ENCODE data around the gene SLC6A1.
A peak's percentile ranks its signal among the peaks of the same experiment; 100 is the strongest.
"Not testable (repeated sequence)": the region's sequence is repeated elsewhere in the genome, so short reads cannot be mapped to it uniquely, and the experiment has no call there.

Gene SLC6A1

DNA sequence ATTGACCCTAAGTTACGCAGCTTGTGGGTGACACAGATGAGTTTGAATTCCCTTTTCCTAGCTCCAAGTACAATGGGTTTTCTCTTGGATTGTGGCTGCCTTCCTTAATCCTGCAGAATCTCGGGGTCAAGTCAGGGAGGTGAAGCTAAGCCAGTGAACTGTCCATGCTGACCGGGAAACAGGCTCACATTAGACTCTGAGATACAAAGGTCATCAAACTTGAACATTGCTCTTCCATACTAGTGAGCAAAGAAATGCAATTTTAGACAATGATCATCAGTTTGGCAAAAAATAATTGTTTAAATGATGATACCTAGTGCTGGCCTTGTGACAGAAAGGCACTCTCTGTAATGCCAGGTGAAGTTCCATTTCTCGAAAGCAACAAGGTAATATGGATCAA, 31.6 kb downstream of the SLC6A1 start:
- DNase-seq, result no peak

DNA sequence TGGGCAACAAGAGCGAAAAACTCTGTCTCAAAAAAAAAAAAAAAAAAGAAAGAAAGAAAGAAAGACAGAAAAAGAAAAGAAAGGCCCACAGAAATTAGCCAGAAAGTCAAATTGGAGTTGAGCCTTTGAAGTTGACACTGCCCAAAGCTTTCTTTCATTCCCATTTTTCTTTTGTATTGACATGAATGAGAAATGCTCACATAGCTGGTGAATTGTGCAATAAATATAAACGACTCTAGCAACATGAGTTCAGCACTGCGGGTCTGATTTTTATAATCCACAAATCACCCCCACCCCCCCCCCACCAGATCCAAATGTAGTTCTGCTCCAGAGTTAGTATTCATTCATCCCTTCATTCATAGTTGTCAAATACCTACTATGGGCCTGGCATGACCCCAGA, 37.4 kb downstream of the SLC6A1 start:
- no peak for DNase-seq

DNA sequence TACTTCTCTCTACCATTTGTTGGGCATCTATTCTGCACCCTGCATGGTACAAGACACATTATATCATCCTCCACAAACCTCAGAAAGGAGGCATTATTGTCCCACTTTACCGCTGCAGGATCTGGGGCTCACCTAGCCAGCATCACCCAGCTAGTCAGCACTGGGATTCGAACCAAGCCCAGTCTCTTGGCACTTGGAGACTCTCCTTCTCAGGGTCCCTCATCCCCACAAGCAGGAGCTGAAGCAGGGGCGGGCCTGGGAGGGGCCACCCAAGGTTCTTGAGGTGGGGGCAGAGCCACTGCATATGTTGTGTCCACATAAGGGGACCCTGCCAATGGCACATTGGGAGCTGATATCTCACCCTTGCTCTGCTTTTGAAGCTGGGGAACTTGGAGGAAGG, 41.3 kb downstream of the SLC6A1 start:
- no peak for DNase-seq

DNA sequence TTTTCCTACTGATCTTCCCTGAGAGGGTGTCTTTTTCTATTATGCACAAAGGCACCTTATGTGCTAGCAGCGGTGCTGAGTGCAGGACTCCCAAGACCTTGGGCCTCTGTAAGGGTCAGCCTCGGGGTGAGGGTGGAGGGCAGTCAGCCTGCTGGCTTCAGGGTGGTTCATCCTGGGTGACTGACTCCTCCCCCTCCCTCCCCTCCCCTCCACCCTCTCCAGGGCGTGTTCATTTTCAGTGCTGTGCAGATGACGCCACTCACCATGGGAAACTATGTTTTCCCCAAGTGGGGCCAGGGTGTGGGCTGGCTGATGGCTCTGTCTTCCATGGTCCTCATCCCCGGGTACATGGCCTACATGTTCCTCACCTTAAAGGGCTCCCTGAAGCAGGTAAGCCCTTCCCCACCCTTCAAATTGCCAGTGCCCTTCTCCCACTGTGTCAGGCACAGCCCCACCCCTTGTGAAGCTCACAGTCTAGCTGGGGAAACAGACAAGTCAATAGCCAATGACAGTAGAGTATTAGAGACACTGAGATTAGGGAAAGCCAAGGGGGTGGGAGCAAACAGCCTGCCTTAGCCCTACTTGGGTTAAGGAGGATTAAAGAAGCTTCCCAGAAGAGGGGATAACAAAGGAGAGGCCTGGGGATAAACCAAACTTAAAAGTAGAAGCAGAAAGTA, 41.9 kb downstream of the SLC6A1 start:
- DNase-seq, result no peak

DNA sequence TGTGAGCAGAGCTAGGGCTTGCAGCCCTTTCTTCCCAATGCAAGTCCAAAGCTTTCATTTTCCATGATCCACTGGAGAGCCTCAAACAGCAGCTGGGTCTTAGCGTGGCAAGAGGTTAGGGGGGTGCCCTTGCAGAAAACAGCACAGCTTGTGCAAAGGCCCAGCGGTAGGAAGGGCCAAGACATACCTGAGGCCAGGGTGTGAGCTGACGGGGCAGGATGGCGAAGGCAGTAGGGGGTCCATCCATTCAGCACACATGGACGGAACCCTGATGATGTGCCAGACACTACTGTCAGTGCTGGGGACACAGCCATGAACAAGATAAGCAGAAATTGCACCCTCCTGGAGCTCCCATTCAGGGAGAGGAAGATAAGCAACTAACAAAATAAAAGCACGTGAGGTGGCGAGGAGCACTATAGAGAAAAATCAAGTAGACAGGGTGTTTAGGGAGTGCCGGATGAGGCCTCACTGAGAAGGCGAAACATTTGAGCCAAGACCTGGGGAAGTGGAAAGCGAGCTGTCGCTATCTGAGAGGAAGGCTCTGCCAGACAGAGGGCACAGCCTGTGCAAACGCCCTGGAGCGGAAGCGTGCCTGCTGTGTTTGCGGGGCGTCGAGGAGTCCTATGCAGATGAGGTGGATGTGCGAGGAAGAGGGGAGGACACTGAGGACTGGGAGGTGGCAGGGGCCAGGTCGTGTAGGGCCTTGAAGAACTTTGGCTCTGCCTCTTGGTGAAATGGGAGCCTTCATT, 43.4 kb downstream of the SLC6A1 start:
- no peak for DNase-seq

DNA sequence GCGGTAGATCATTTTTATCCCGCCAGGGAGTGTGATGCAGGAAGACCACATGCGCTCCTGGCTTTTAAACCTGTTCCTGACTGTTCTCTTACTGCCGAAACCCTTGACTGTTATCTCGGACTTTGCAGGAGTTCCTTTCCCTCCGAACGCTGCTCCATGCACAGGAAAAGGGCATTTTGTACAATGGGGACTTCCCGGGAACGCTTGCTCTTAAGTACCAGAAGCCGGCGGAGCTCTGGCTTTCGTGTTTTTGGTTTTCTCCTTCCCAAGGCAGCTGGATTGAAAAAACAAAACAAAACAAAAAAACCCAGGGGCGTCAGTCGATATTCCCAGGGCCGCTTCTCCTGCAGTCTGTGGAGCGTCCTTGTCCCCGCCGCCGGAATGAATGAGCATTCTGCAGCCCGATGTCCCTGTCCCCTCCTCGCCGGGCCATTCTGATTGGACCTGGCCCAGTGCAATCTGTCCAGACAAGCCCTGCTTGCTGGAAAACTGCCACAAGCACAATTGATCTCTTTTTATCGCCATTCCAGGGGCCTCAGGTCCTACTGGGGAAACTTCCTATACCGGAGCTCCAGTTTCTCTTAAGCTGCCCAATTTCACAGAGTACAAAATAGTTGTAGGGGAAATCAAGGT, 44.8 kb downstream of the SLC6A1 start:
- DNase-seq, result no peak

DNA sequence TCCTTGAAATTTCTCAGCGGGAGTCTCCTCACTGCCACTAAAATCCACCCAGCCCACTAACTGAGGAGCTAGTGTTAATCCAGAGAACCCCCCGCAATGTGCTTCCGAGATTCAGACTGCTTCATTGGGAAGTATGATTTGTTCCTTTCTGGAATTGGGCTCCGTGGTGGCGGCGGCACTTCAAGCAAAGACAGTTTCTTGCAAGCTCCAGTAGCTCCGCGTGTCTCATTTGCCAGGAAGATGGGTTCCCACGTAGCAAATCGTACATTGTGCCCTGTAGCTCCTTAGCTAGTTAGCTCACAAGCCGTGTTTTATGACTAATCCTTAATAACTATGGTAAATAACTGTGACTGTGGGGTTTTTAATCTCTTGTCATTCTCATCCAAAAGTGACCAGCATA, 45.4 kb downstream of the SLC6A1 start:
- DNase-seq, result no peak

DNA sequence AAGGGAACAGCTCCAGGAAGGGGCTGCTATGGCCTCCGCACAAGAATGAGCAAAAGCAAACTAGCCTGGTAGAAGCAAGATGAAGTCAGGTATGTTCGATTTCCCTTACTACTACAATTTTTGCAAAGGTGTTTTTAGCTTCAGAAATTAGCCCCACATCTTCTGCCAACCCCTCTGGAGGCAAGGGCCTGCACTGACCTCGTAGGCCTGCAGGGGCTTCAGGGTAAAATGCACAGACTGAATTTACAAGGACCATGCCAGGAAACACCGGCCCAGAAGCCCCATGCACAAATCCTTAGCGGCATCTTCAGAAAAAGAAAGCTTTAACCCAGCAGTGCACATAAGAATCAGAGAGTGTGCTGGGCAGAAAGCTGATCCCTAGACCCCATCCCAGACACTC, 53.0 kb downstream of the SLC6A1 start:
- DNase-seq, result no peak

DNA sequence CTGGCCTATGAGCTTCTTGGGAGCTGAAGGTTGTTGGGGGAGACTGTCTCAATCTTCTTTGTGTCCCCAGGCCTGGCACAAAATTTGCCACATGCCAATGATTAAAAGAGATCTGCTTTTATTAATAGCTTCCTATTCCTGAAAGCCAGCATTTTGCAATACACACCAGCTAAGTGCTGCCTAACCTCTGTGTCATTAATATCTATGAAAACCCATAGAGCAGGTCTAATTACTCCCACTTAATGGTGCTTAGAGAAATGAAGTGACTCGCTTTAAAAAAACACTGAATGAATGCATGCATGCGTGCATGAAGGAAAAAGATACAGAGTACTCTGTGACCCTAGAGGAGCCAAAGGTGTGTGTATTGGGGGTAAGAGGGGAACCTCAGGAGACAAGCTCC, 55.0 kb downstream of the SLC6A1 start:
- no peak for DNase-seq

DNA sequence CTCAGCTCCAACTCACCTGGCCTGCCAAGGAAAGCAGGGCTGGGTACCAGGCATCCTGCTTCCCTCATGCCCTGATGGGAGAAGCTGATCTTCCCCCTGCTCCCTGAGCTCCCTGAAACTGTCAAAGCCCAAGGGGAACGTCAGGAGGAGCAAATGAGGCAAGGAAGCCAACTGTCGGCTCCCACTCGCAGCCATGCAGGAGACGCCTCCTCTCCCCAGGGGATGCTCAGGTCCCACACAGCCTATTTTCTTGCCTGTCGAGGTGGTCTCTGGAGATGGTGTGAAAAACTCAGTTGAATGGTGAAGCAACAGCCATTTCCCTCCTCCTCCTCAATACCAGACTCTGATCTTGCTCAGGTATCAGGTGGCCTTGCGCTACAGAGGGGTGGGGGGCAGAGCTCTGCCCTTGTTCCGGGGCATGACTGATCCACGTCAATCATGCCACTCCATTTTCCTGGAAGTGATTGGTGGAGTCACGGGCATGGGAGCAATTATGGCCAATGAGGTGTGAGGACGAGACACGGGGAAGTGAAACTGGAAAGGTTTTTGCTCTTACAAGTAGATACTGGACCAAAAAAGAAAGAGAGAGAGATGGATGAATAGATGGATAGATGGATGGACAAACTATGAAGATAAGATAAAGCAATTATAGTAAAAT, 58.2 kb downstream of the SLC6A1 start:
- no peak for DNase-seq

DNA sequence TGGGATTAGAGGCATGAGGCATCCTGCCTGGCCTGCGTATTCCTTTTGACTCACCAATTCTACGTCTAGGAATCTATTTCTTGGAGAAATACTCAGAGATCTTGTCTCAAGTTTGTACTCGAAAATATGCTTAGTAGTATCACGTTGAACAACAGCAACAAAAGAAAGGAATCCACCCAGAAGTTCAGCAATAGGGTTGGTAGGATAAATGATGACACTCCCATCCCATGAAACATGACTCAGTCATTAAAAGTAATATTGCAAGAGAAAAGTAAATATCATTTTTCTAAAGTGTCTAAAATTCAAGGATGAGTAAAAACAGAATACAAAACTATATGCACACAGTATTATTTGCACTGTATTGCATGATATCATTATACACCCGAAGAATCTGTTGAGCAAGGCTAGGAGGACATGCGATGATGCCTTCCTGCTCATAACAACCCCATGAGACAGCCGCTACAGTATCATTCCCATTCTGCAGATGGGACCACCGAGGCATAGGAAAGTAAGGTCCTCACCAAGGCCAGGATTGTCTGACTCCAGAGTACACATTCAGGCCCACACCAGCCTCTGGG, 61.5 kb downstream of the SLC6A1 start:
- no peak for DNase-seq

DNA sequence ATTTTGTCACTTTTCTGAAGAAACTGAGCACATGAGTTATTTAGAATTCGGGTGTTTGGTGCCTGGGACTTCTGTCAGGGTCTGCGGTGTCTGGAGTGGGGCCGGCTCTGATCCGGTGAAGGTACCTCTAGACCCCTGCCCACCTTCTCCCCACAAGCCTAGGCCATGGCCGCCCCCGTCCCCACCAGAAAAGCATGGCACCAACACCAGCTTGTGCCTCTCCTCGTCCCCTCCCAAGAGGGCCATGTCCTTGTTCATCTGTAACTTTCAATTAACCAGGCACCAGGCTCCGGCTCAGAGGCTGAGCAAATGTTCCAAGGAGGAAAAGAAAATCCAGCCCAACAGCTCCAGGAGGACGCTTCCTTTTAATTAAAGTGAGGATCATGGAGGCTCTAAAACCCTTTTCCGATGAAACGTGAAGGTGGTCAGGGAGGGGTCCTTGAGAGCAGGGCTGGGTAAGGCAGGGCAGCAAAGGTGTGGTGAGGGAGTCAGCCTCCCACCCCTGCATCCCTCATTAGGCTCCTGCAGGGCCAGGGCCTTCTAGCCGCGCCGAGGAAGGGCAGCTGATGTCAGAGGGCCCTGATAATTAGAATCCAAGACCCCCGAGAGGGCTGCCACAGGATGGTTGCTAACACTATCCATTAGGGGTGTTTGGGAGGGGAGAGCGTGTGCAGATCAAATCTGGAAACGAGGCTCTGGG, 62.3 kb downstream of the SLC6A1 start:
- DNase-seq, result no peak

DNA sequence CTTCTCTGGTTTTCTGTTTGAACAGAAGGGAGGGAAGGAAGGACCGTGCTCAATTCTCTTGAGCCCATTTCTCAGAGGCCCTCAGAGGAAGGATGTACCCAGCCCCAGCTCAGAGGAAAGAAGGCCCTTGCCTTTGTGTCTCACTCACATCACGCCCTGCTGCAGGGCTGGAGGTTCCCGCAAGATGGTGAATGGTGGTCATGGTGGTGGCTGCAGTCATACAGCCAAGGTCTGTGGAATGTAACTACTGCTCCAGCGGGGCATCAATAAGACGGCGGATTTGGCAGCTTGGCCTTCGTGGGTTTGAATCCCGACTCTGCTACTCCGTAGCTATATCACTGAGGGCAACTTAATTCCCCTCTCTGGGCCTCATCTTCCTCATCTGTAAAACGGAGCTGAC, 62.9 kb downstream of the SLC6A1 start:
- DNase-seq, result no peak

DNA sequence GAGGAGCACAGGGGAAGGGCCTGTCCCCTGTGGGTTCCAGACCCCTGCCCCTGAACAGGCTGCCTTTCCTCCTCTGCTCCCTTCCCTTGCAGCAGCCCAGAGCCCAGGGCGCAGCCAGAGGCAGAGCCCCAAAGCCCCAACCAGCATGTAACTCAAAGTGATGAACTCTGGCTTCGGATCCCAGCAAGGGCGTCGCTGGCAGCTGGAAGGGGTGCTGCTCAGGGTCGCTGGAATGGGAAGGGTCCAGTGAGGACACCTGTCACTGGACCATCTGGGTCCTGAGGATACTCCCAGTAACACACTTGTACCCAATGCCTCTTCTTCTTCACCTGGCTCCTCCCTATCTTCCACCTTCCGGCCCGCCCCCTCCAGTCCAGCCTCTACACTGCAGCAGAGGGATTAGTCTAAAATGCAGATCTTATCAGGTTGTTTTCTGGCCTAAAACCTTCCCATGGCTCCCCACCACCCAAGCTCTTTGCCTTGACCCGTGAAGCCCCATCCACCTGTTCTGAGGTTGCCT, 64.0 kb downstream of the SLC6A1 start:
- no peak for DNase-seq

DNA sequence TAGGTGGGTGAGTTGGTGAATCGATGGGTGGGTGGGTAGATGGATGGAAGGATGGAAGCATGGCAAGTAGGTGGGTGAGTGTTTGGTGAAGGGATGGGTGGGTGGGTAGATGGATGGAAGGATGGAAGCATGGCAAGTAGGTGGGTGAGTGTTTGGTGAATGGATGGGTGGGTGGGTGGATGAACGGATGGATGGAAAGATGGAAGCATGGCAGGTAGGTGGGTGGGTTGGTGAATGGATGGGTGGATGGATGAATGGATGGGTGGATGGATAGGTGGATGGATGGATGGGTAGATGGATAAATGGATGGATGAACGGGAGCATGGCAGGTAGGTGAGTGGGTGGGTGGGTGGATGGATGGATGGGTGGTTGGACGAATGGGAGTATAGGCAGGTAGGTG, 65.1 kb downstream of the SLC6A1 start:
- no peak for DNase-seq

DNA sequence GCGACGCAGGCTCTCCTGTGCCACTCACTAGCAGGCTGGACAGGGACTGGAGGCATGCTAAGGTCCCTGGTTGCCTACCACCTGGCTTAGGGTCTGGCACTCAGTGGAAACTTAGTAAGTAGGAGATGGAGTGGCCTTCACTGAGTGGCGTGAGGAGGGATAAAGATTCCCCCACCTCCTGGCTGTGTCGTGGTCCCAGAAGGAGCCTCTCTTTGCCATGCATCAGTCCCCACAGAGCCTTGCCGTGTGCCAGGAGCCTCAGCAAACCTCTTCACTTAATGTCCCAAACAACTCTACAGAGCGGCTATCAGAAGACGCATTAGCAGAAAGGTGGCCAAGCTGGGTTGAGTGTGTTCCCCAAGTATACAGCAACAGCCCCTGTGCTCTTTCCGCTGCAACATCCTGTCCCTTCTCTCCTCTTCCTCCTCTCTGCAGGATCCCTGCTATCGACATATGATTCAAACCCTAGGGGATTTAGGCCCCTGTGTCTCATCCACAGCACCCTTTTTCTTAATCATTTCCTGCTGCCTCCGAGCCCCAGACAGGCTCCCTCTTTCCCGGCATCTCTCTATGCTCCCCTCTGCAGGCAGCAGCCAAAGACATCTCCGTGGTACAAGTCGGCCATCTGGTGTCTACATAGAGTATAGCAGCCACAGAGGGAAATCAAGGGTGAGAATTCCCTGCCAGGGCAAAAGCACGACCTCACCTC, 66.7 kb downstream of the SLC6A1 start:
- no peak for DNase-seq

DNA sequence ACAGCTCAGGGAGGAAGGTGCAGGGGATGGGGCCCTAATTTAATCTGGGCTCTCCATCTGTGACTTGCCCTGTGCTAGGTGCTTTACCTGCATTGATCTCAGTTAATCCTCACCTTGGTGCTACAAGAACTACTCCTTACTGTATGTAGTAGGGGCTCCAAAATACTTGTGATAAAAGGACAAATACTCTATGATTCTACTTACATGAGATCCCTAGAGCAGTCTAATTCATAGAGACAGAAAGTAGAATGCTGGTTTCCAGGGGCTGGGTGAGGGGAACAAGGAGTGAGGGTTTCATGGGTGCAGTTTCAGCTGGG, 67.2 kb downstream of the SLC6A1 start:
- DNase-seq, result no peak

DNA sequence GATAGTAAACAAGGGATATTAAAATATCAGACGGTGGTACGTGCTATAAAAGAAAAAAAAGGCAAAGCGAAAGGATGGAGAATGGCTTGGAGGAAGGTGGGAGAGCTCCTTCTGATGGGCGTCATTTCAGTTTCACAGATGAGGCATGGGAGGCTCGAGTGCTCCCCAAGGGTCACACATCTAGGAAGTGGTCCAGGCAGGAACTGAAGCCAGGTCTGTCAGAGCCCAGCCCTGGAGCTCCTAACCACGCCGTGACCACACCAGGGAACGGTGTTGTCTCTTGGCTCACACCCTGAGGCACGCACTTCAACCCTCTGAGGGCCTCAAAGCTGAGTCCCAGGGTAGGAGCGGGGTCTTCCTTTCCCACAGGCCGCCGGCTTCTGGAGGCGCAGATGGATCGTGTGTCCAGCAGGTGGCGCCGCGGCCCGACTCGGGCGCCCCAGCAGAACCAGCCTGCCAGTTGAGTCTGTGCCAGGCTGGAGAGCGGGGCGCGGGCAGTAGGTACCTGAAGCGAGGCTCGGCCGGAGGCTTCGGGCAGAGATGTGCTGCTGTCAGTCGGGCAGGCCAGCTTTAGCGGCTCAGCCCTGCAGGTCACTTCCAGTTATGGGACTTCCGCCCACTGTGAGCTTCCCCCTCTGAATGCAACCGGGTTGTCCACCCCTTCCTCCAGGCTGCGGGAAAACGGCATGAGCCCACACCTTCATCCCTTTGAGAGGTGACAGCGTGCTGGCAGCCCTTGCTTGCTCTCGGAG, 68.1 kb downstream of the SLC6A1 start:
- DNase-seq, result peak; percentile 36

DNA sequence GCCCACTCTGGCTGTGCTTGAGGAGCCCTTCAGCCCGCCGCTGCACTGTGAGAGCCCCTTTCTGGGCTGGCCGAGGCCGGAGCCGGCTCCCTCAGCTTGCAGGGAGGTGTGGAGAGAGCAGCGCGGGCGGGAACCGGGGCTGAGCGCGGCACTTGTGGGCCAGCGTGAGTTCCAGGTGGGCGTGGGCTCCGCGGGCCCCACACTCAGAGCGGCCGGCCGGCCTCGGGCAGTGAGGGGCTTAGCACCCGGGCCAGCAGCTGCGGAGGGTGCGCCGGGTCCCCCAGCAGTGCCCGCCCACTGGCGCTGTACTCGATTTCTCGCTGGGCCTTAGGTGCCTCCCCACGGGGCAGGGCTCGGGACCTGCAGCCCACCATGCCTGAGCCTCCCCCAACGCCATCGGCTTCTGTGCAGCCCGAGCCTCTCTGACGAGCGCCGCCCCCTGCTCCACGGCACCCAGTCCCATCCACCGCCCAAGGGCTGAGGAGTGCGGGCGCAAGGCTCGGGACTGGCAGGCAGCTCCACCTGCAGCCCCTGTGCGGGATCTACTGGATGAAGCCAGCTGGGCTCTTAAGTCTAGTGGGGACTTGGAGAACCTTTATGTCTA, 68.8 kb downstream of the SLC6A1 start:
- not testable (repeated sequence) for DNase-seq

DNA sequence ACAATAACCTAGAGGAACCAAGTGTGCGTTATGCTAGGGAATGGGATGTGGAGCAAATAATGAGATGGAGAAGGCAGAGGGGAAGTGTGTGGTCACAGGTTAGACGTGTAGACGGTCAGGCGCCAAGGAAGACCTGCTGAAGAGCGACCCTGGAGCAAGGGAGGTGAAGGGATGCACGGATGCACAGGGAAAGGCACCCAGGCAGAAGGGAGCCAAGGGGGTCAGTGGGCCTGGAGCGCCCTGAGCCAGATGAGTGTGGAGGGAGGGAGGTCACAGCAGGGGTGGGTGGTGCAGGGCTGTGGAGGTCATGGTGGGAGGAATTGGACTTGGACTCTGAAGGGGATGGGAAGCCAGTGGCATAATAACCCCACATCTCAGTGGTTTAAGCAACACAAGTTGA, 70.2 kb downstream of the SLC6A1 start:
- no peak for DNase-seq

Measured in activated CD8-positive, alpha-beta memory T cell treated with anti-CD3 and anti-CD28 coated beads, Interleukin-2, amount 50 U/mL, for 4 hours (primary cell).